Mononuclear cell (primary cell): ENCODE data around the gene PTPRN2. TPM values are rescaled to one million over a fixed set of nuclear protein-coding genes. Genes with fewer than 3 reads are reported as not detected.
"Not testable (repeated sequence)": the region's sequence is repeated elsewhere in the genome, so short reads cannot be mapped to it uniquely, and the experiment has no call there.

Source experiments
- H3K27me3 ChIP-seq: 2 replicates; pipeline ENCODE4 v1.6.0; 2011; ENCODE audit warnings: low read length, control low read depth; ENCODE audit not compliant: insufficient read depth
- H3K4me1 ChIP-seq: 2 replicates; pipeline ENCODE4 v1.5.1; 2011; ENCODE audit warnings: mild to moderate bottlenecking, low read length, control low read depth; ENCODE audit not compliant: insufficient read depth
- H3K4me3 ChIP-seq: 2 replicates; pipeline ENCODE4 v1.5.1; 2011; ENCODE audit warnings: mild to moderate bottlenecking, low read length, moderate library complexity
- H3K9me3 ChIP-seq: 2 replicates; pipeline ENCODE4 v1.5.1; 2011; ENCODE audit warnings: low read depth, mild to moderate bottlenecking, control low read depth, low read length
- total RNA-seq: library from RNA; depleted of rRNA; stranded (reverse); fragments of >200 nt; gene quantifications from one replicate; pipeline ENCODE4 v1.2.3, GENCODE V29; 2012

Gene PTPRN2
- total RNA-seq, 1 donor, result 0.31 TPM

DNA sequence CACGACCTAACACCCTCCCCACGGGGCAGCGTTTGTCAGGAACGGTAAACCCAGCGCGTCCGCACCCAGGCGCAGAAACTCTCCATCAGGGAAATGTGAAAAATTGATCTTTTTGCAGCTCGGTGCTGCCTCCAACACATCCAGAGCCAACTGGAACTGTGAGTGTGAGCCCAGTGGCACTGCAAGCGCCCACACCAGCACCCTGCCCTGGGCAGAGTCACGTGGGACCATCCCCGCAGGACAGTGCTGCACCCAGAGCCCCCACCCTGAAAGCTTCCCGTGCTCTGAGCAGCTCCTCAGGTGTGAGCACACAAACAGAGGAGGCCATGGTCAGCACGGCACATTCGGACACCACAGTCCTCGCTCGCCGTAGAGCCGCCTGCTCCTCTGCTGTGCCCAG, 919.9 kb downstream of the PTPRN2 start:
- H3K9me3 ChIP-seq, result no peaks in the 10 kb centered on the region
- H3K4me1 ChIP-seq, result peaks cover 7% of the 10 kb centered on the region

DNA sequence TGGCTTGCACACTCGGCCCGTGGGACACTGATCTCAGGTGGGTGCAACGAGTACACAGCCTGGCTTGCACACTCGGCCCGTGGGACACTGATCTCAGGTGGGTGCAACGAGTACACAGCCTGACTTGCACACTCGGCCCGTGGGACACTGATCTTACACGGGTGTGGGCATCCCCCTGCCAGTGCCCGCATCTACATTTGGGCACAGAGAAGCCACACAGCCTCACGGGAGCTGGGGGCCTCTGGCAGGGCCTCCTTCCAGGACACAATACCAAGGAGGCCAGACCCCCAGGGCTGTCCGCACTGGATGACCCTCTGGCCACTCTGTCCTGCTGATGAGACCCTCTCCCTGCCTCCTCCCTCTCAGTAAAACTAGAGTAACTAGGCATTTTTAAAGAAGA, 920.4 kb downstream of the PTPRN2 start:
- no peaks in the 10 kb centered on the region for H3K9me3 ChIP-seq
- peaks cover 7% of the 10 kb centered on the region for H3K4me1 ChIP-seq
- no peak overlapping the region for H3K4me3 ChIP-seq
- H3K27me3 ChIP-seq, result no peaks in the 10 kb centered on the region

More for the DNA sequence above, 919.9 kb downstream of the PTPRN2 start:
- Histone ChIP-seq H3K4me3 (no peak overlapping the region), H3K27me3 (no peaks in the 10 kb centered on the region)

DNA sequence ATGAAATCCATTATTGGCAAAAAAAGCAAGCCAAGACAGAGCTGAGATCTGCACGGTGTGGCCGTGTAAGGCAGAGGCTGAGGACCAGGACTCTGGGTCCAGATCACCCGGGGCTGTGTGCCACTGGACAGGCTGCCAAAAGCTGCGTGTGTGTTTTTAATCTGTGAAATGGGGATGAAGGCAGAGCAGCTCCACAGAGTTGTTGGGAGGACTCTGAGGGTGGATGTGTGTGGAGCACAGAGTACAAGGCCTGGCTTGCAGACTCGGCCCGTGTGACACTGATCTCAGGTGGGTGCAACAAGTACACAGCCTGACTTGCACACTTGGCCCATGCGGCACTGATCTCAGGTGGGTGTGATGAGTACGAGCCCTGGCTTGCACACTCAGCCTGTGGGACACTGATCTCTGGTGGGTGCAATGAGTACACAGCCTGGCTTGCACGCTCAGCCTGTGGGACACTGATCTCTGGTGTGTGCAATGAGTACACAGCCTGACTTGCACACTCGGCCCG, 921.0 kb downstream of the PTPRN2 start:
- peaks cover 7% of the 10 kb centered on the region for H3K4me1 ChIP-seq
- no peaks in the 10 kb centered on the region for H3K9me3 ChIP-seq
- H3K27me3 ChIP-seq, result no peaks in the 10 kb centered on the region
- no peak overlapping the region for H3K4me3 ChIP-seq

DNA sequence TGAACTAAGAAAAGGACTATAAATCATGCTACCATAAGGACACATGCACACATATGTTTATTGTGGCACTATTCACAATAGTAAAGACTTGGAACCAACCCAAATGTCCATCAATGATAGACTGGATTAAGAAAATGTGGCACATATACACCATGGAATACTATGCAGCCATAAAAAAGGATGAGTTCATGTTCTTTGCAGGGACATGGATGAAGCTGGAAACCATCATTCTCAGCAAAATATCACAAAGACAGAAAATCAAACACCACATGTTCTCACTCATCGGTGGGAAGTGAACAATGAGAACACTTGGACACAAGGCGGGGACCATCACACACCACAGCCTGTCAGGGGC, 922.0 kb downstream of the PTPRN2 start:
- not testable (repeated sequence) for H3K27me3 ChIP-seq, H3K9me3 ChIP-seq, H3K4me3 ChIP-seq, H3K4me1 ChIP-seq

DNA sequence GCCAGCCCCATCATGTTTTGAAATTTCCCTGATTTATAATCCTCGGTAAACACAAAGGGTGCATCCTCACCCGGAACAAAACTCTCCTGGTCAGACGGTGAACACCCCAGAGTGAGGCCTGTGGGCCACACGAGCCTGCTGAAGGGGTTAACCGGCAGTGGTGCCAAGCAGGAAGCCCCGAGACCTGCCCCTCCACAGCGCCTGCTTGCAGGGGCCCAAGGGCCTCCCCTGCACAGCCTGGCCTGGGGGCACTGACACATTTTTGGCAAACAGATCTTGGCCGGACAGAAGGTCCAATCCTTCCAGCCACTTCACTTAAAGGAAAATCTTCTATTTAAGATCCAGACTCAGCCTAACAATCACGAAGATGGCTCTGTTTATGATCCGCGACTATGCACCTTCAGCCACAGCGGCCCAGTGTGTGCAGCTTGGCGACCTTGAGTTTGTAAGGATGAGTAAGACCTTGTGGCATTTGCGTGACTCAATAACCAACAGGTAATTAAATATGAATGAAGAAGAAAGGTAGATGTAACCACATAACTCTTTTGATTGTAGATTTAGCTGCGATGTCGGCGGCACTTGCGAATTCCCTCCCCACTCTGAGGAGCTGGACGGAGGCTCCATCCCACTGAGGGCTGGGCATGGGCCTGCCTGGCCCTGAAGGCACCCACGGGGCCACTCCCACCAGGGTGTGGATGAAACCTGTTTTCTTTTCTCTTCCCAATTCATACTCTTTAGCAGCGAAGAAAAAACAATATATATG, 922.6 kb downstream of the PTPRN2 start:
- no peaks in the 10 kb centered on the region for H3K27me3 ChIP-seq
- no peak overlapping the region for H3K4me3 ChIP-seq
- peaks cover 7% of the 10 kb centered on the region for H3K4me1 ChIP-seq
- no peaks in the 10 kb centered on the region for H3K9me3 ChIP-seq

DNA sequence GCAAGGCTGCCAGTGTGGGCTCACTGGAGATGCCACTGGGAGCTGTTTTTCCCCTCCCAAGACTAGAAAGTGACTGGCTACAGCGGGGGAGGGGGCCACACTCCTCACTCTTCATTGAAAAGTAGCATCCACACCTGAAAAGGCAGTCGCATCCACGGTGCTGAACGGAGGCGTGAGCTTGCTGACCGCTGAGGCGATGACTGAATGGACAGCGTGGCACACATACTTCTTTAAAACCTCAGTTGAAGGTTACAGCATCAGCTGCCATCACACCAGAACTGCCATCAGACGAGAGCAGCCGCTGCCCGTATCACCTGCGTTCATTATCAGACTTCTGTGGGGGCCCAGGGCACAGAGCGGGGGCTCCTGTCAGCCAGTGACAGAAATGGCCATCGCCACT, 923.6 kb downstream of the PTPRN2 start:
- H3K4me1 ChIP-seq, result peaks cover 7% of the 10 kb centered on the region
- no peaks in the 10 kb centered on the region for H3K9me3 ChIP-seq
- H3K4me3 ChIP-seq, result no peak overlapping the region
- no peaks in the 10 kb centered on the region for H3K27me3 ChIP-seq

DNA sequence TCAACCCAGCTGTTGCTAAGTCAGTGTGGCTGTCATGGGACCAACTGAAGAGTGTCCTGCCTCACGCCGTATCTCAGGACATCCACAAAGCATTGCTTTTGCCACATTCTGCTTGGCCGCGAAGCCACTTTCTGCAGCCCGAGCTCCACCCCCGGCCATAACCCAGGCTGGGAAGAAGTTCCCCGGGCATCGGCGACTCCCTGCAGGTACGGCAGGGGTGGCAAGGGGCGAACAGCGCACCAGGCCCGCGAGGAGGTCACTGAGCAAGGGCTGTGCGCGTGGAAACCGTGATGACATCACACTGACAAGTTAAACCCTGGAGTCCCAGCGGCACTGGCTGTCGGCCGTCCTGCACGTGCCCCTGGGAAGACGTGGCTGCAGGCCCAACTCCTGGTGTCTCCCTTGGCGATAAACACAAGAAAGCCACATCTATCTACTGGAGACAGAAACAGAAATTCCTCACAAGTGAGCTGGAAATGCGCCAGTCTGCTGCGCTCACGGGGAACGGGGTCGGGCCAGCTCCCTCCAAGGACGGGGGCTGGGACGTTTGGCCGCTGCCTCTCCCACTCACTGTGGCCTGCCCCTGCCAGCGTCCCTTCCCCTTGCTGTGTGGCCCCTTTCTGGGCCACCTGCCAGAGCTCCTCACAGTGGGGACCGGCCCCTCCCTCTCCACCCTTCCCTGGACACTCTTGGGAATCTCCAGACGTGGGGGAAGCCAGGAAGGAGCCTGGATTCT, 924.5 kb downstream of the PTPRN2 start:
- Histone ChIP-seq H3K4me3 (no peak overlapping the region), H3K4me1 (peaks cover under 1% of the 10 kb centered on the region), H3K27me3 (no peaks in the 10 kb centered on the region), H3K9me3 (no peaks in the 10 kb centered on the region)

DNA sequence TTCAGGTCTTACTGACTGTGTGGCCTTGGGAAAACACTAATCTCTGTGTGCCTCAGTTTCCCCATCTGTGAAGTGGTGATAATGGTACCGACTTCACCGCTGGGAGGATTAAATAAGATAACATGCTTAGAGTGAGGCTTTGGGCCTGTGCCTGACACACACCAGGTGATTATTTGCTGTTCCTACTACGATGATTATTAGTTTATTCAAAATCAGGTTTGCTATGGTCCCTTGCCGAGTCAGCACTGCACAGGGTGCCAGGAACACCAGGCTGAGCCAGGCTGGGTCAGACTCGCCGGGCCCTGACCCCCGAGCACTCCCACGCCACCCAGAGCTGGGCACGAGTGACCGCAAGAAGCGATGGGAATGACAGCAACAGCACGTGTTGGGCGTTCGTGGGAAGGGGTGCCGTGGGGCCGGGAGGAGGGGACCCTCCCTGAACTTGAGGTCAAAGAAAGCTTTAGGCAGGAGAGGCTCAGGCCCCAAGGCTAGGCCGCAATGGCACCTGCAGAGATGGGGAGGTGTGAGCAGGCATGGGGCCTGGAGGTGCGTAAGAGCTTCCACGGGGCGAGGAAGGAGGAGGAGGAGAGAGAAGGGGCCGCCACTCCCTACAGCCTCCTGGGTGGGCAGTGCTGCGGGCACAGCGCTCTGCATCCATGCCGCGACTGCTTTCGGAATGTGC, 925.4 kb downstream of the PTPRN2 start:
- no peak overlapping the region for H3K4me3 ChIP-seq
- H3K4me1 ChIP-seq, result no peaks in the 10 kb centered on the region
- H3K27me3 ChIP-seq, result no peaks in the 10 kb centered on the region
- no peaks in the 10 kb centered on the region for H3K9me3 ChIP-seq

DNA sequence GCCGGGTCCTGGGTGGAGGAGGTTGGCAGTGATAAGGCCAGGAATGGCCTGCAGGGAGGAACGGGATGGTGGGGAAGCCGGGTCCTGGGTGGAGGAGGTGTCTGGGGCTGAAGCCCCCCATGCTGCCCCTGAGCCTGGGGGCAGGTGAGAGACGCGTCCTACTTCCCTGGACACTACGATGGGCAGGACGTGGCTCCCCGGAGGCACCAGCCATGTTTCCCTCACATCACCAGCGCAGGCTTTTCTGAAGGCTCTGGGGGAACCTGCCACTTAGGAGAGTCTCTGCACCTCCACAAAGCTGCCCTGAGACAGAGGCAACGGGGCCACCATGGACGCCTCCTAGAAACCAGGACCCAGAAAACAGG, 926.0 kb downstream of the PTPRN2 start:
- Histone ChIP-seq H3K9me3 (no peaks in the 10 kb centered on the region), H3K4me1 (no peaks in the 10 kb centered on the region), H3K4me3 (no peak overlapping the region), H3K27me3 (no peaks in the 10 kb centered on the region)

DNA sequence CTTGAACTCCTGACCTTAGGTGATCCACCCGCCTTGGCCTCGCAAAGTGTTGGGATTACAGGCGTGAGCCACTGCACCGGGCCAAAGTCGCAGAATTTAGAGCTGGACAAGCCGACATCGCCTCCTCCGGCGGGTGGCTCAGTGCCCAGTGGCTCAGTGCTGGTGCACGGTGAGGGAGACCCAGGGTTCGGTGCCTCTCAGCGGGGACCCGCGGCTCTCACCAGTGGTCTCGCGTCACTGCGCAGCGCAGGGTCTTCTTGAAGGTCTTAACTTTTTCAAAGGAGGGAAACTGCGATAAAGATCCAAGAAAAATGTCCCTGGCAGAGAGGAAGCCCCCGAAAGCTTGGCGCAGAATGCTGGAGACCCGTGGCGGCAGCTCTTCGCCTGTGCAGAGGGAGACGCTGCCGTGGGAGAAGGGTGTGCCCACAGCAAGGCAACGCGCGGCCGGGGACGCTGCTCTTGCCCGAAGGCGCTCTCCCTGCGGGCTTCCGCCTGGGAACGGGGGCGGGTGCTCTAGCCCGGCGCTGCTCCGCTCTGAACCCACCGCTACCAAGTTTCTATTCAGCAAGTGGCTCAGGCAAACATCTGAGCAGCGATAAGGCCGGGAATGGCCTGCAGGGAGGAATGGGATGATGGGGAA, 926.5 kb downstream of the PTPRN2 start:
- Histone ChIP-seq H3K4me1 (no peaks in the 10 kb centered on the region), H3K27me3 (no peaks in the 10 kb centered on the region), H3K9me3 (no peaks in the 10 kb centered on the region), H3K4me3 (no peak overlapping the region)

DNA sequence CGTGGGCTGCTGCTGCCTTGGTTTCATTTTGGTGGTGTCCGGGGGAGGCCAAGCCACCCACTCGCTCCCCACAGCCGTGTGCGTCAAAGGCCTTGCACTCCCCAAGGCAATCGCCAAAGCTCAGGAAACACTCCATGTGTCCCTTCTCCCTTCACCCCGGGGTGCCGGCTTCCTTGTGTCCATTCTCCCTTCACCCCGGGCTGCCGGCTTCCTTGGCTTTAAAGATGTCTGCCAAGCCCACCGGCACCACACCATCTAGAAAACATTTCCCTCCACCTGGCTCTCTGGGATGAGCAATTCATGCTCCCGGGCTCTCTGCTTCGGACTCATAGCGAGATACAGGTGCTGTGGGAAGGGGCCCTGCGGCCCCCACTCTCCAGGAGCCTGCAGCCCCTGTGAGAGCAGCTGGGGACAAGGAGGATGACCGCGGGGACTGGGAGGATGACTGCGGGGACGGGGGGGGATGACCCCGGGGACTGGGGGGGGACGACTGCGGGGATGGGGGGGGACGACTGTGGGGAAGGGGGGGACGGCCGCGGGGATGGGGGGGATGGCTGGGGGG, 928.7 kb downstream of the PTPRN2 start:
- no peaks in the 10 kb centered on the region for H3K4me1 ChIP-seq
- H3K9me3 ChIP-seq, result no peaks in the 10 kb centered on the region
- H3K4me3 ChIP-seq, result no peak overlapping the region
- no peaks in the 10 kb centered on the region for H3K27me3 ChIP-seq

DNA sequence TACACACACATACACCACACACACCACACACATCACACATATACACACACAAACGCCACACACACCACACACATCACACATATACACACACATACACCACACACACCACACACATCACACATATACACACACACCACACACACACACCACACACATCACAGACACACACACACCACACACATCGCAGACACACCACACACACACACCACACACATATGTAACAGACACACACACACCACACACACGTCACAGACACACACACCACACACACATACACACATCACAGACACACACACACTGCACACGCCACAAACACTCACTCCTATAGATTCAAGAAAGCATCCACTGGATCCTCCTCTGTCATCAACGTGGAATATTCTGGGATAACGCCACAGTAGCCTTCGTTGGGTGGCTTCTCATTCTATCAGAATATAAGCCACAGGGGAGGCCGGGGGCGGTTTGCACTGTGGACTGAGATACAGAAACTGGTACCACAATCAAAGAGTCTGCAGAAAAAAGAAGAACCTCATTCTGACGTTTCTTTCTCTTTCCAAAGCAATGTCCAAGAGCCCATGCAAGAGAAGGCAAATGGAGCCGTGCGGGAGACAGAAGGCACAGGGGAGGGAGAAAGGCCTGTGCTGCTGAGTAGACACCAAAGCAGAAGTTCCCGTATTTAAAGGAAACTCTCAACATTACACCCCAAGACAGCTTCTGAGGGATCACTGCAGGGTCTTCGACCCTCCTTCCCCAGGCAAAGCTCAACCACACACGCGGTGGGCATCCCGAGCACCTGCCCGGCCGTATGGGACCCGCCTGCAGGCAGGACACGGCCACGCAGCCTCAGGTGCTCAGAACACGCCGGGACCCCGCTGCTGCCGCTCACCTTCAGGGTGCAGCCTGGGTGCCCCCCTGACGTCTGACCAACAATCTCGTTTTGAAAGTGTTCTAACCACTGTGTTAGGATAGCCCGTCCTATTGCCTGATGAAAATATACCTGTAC, 929.6 kb downstream of the PTPRN2 start:
- Histone ChIP-seq H3K9me3 (no peaks in the 10 kb centered on the region), H3K4me1 (no peaks in the 10 kb centered on the region), H3K4me3 (no peak overlapping the region), H3K27me3 (no peaks in the 10 kb centered on the region)

DNA sequence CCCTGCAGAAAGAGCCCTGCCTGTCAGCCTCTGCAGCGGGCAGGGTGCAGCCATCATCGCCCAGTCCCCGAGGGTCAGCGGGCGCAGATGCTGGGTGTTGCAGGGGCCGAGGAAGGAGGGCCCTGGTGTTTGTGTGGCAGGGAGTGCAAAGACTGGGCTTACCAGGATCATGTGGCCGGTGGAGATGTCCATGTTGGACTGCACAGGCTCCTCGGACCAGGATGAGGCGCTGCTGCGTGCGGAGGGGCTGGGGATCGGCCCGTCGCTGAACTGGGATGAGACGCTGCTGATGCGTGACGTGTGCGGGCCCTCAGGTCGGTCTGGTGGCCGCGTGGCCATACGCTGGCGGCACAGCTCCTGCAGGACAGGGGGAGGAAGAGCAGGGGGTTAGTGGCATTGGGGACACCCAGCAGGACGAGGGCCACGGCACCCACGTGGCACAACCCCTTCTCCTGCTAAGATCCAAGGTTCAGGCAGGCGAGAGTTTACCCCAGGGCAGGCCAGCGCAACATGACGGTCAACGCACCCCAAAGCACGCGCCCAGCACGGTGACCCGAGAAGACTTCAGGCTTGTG, 931.3 kb downstream of the PTPRN2 start:
- H3K4me1 ChIP-seq, result no peaks in the 10 kb centered on the region
- H3K9me3 ChIP-seq, result no peaks in the 10 kb centered on the region
- no peak overlapping the region for H3K4me3 ChIP-seq
- no peaks in the 10 kb centered on the region for H3K27me3 ChIP-seq
